Measurements from ENCODE around the gene RAB11FIP5.
"Not testable (repeated sequence)": the region's sequence is repeated elsewhere in the genome, so short reads cannot be mapped to it uniquely, and the experiment has no call there.

RAB11FIP5 gene

DNA sequence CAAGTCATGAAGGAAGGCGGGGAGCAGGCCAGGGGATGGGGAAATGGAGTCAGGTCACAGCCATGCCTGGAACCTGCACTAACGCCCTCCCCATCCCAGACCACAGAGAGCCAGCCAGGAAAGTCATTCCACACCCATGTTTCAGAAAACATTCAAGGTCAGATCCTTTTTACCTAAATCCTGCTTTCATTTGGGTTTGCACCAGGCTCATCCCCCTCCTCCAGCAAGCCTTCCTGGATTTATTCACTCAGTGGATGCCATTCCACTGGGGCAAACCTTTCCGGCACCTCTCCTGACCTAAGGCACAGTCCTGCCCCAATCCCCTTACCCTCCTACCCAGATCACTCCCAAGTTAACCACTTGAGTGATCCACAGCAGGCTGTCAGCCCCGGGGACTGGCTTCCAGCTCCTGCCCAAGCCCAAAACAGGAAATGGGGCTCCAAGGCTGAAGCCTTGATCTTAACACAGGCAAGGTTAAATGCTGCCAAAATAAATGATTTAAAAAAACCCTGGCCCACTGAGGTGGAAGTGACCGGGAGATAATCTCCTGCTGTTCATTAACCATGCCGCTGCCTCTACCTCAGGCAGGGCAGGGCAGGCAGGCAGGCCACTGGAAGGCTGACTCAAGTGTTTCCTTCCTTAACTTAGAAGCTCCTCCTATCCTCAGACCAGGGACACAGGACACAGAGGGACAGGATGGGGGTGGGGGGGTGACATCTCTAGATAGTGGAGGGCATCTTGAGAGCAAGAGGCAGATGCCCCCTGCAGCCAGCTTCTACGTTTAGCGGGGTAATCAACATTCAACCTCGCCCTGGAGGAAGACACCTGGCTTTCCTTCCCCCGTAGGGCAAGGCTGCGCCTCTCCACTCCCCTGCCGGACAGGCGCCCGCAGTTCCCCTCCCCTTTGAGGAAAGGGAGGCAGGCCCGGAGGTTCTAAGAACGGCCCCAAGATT lies 1.4 kb downstream of the RAB11FIP5 start:
- DNase-seq, result peak; percentile 17

- no peak for DNase-seq
Measured at GRCh38 chr2:73110168-73111072, 2.3 kb downstream of the RAB11FIP5 start.

- no peak for DNase-seq
Measured at GRCh38 chr2:73109431-73110167, 3.1 kb downstream of the RAB11FIP5 start.

- DNase-seq, result no peak
Measured at GRCh38 chr2:73107211-73107926, 5.4 kb downstream of the RAB11FIP5 start.

DNA sequence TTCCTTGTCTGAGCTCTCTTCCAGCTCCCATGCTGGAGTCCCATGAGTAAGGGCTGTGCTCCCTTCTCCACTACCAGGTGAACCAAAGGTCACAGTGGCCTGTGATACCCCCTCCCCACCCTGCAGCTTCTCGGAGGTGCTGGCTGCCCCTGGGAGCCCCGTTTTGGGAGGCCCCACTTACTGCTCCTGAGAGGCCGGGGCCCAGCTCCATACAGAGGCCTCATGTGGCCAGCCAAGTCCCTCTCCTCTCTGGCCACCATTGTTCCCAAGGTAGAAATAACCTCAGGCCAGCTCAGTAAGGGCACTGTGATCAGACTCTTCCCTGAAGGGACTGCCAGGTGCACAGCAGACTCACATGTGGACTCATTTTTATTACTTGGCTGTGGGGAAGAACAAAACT lies 6.0 kb downstream of the RAB11FIP5 start:
- DNase-seq, result no peak

DNA sequence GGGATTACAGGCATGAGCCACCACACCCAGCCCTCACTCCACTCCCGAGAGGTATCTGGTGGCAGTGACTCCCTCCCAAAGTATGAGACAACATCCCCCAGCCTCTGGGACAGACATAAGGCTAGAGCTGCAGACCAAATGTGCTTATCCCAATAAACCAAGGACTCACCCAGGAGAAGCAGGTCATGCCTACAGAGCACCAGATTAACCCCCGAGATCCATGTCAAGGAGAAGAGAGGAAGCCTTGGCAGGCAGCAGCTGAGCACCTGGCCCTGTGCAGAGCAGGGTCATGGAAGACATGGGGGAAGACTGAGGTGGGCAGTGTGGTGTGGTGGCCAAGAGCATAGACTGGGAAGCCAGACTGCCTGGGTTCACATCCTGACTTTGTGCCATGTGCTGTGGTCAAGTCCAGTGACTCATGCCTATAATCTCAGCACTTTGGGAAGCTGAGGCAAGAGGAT lies 7.2 kb downstream of the RAB11FIP5 start:
- DNase-seq, result no peak

DNA sequence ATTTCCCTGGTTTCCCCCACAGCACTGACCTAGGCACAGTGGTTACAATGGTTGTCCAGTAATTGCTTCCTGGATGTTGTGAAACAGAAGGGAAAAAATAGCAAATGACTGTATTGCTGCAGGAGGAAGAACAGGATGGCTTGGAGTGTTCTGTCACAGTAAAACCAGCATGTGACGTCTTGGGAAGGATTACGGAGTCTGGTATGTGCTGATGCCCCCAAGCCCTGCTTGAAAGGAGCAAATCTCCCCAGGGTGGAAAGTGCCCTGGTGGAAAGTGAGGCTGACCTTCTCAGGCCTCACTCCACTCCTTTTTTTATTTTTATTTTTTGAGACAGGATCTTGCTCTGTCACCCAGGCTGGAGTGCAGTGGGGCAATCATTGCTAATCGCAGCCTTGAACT lies 7.8 kb downstream of the RAB11FIP5 start:
- no peak for DNase-seq

GRCh38 chr2:73103018-73103542 lies 9.7 kb downstream of the RAB11FIP5 start:
- no peak for DNase-seq

GRCh38 chr2:73101626-73102256 lies 11.0 kb downstream of the RAB11FIP5 start:
- no peak for DNase-seq

GRCh38 chr2:73100956-73101355 lies 11.8 kb downstream of the RAB11FIP5 start:
- no peak for DNase-seq

GRCh38 chr2:73099486-73099885 lies 13.3 kb downstream of the RAB11FIP5 start:
- no peak for DNase-seq

- DNase-seq, result no peak
Measured at GRCh38 chr2:73095910-73096309, 16.8 kb downstream of the RAB11FIP5 start.

DNA sequence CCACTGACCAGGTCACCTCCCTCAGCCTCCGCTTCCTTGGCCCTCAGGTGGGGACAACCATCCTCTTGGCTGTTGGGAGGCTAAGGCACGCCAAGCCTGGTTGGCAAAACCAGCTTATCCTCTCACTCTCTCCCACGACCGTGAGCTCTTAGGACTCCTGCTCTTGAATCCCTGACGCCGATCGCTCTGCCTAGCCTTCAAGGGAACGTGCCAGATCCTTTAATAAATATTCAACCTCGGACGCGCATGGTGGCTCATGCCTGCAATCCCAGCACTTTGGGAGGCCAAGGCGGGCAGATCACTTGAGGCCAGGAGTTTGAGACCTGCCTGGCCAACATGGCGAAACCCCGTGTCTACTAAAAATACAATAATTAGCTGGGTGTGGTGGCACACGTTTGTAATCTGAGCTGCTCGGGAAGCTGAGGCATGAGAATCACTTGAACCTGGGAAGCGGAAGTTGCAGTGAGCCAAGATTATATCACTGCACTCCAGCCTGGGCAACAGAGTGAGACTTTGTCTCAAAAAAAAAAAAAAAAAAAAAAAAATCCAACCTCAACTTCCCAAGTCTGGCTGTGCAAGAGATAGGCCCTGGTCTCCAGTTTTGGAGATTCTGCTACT lies 19.0 kb downstream of the RAB11FIP5 start:
- not testable (repeated sequence) for DNase-seq

GRCh38 chr2:73092146-73092783 lies 20.5 kb downstream of the RAB11FIP5 start:
- DNase-seq, result no peak

- DNase-seq, result no peak
Measured at GRCh38 chr2:73091696-73092095, 21.1 kb downstream of the RAB11FIP5 start.

- no peak for DNase-seq
Measured at GRCh38 chr2:73091164-73091563, 21.6 kb downstream of the RAB11FIP5 start.

DNA sequence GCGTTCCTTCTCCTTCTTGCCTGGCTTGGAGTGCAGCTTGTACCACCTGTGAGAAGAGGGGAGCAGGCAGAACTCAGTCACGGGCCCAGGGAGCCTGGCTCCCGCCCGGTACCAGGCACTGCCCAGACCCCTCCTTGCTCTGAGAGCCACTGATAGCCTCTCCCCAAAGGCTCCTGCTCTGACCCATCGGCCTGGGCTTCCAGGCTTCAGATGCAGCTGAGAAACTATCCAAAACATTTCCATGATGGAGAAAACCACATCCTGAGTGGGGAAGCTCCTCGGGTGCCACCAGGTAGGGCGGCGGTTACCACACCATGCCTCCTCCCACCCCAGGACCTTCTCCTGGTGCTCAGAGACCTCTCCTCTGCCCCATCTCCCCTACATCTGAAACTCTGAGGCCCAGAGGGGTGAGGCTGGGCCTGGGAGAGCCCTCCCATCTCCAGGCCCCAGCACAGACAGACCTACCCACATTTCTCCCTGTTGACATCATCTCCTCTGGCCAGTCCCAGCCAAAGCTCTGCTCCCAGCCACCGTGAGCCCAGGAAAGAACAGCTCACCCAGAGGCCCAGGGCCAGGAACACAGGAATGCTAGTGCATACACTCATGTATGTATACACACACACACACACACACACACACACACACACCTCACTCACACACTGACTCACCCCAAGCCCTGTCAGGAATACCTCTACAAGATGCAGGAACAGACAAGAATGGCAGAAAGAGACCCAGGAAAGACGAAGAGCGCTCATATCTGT lies 23.3 kb downstream of the RAB11FIP5 start:
- DNase-seq, result no peak

GRCh38 chr2:73088703-73089102 lies 24.0 kb downstream of the RAB11FIP5 start:
- no peak for DNase-seq

DNA sequence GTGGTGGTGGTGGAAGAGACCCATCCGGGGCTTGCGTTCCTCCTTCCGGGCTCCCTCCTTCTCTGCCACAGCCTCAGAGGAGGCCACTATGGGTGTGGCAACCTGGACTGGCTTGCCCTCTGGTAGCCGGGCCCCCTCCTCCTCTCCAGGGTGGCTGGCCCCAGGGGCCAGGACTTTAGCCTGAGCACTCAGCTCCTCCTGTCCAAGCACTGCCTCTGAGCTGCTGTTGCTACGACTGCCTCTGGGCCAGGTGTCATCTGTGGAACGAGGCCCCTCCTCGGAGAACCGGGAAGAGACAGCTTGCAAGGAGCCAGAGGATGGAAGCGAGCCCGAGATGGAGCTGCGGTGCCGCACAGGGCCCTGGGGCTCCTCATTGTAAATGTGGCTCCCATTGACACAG lies 24.5 kb downstream of the RAB11FIP5 start:
- no peak for DNase-seq

GRCh38 chr2:73087311-73087710 lies 25.4 kb downstream of the RAB11FIP5 start:
- no peak for DNase-seq
